Spleen (tissue), 11 donors: ENCODE results near the gene CALML5. TPM values are rescaled to one million over a fixed set of nuclear protein-coding genes. Genes with fewer than 3 reads are reported as not detected.

ENCODE experiments used
- DNase-seq: peaks from one replicate; pipeline ENCODE4 v3.0.0-alpha.2; 2020
- H3K27ac ChIP-seq, 8 donors: fragments of 200-600 bp; sonication (generic) in 7 of 8; 1 replicate in 4 of 8; 2 replicates in 4 of 8; pipeline versions ENCODE4 v1.5.0 to v1.8.0; 2016 to 2021; ENCODE audit warnings: inconsistent platforms in 4 of 8, mild to moderate bottlenecking in 4 of 8, moderate library complexity in 1 of 8
- H3K27me3 ChIP-seq, 7 donors: fragments of 200-600 bp; sonication (generic) in 6 of 7; replicated peaks in 1 of 7; 1 replicate in 4 of 7; 2 replicates in 3 of 7; pipeline versions ENCODE4 v1.5.0 to v1.8.0; 2016 to 2021; ENCODE audit warnings: inconsistent platforms in 3 of 7, mild to moderate bottlenecking in 1 of 7
- H3K36me3 ChIP-seq, 6 donors: fragments of 200-600 bp; sonication (generic) in 5 of 6; 1 replicate in 4 of 6; 2 replicates in 2 of 6; pipeline versions ENCODE4 v1.5.0 to v1.8.0; 2016 to 2021; ENCODE audit warnings: inconsistent platforms in 2 of 6
- H3K4me1 ChIP-seq, 6 donors: fragments of 200-600 bp; sonication (generic) in 5 of 6; 1 replicate in 3 of 6; 2 replicates in 3 of 6; pipeline versions ENCODE4 v1.5.0 to v1.8.0; 2016 to 2021; ENCODE audit warnings: inconsistent platforms in 3 of 6
- H3K4me3 ChIP-seq, 8 donors: fragments of 200-600 bp; sonication (generic) in 7 of 8; 1 replicate in 4 of 8; 2 replicates in 4 of 8; pipeline versions ENCODE4 v1.5.0 to v1.8.0; 2016 to 2021; ENCODE audit warnings: inconsistent platforms in 4 of 8, mild to moderate bottlenecking in 4 of 8, moderate library complexity in 2 of 8
- H3K9me3 ChIP-seq, 8 donors: fragments of 200-600 bp; sonication (generic) in 7 of 8; 1 replicate in 4 of 8; 2 replicates in 4 of 8; pipeline versions ENCODE4 v1.5.0 to v1.8.0; 2016 to 2021; ENCODE audit warnings: inconsistent platforms in 4 of 8
- CTCF ChIP-seq, 11 experiments: fragments of 200-600 bp in 7 of 11; fragments of 450-650 bp in 4 of 11; sonication (generic) in 4 of 11; IDR thresholded peaks in 8 of 11; conservative IDR thresholded peaks in 3 of 11; 1 replicate in 7 of 11; 2 replicates in 4 of 11; pipeline versions ENCODE4 v1.4.0 to v1.8.0; 2016 to 2021; ENCODE audit warnings: antibody characterized with exemption in 11 of 11, inconsistent platforms in 4 of 11, mild to moderate bottlenecking in 1 of 11
- POLR2A ChIP-seq, 3 donors: fragments of 450-650 bp; IDR thresholded peaks; one replicate each; pipeline ENCODE4 v1.5.1; 2017; ENCODE audit warnings: antibody characterized with exemption in 3 of 3, mild to moderate bottlenecking in 1 of 3
- POLR2AphosphoS5 ChIP-seq, 3 donors: sonication (generic); formaldehyde crosslinking; IDR thresholded peaks; one replicate each; pipeline ENCODE4 v1.5.1; 2017; ENCODE audit warnings: antibody characterized with exemption in 3 of 3
- WGBS, 5 donors: extraction: QIAGEN DNeasy Blood & Tissue Kit in 3 of 5; methylation state at CpG; one replicate each; pipeline versions ENCODE4 v1.1.5 to v1.1.7; 2013 to 2018; 5-methylcytosine and 5-hydroxymethylcytosine counted together
- intact Hi-C: fragments of 100-400 bp; cut with DNase I; formaldehyde crosslinking; loops from one replicate; pipeline ENCODE4 v1.15.0; 2023; ENCODE audit warnings: low total_unique reads
- polyA plus RNA-seq, 3 donors: library from polyadenylated mRNA; stranded (reverse); fragments of 200-250 nt; gene quantifications; one replicate each; pipeline ENCODE4 v1.2.1, GENCODE V29; 2013
- total RNA-seq, 7 donors: library from RNA; depleted of rRNA in 3 of 7; stranded (reverse); fragments of >200 nt in 3 of 7; fragmentation: NEBNext Ultra II Directional in 4 of 7; extraction: Animal tissue kit (Norgen Biotek cat#: 25700) in 4 of 7; gene quantifications; one replicate each; pipeline versions ENCODE4 v1.1.0 to v1.2.1, GENCODE V29; 2016 to 2021
- donor health status: healthy with polysubstance abuse.
- donor health status: DM: no; HTN: no; CAD: no; lungs with moderate emphysema.
- donor health status: DM: no; HTN: no; CAD: no.
- donor health status: Bipolar disorder and iron deficiency.
- donor health status: healthy.
- donor health status: DM: no; HTN: no; CAD: no.
- donor health status: DM: yes; HTN: yes; CAD: no.

Gene CALML5
- total and polyA plus RNA-seq, 10 donors, result 0.13 TPM; not detected in 9

DNA sequence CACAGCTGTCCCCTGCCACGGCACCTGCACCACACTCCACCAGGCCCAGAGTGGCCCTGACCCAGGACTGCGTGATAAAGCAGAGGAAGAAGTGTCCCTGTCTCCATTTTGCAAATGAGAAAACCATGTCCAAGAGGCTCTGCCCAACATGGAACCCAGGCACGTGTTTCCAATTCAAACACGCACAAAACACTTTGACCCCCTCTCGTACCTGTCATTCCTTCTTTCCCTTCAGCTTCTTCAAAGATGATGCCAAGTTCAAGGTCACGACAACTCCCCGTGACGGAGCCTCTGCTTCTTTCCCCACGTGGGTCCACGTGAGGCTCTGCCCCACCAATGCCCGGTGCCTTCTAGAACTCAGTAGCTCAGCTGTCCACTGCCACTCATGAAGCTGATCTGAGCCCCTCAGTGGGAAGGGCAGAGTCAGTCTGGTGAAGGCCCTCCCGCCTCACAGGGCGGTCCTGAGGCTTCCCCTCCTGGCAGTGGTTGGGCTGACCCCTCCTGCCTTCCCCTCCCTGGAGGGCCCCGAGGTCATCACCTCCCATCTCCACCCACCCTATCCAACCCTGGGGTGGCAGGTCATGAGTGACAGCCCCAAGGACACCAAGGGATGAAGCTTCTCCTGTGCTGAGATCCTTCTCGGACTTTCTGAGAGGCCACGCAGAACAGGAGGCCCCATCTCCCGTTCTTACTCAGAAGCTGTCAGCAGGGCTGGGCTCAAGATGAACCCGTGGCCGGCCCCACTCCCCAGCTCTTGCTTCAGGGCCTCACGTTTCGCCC is 19.0 kb downstream of the CALML5 start:
- no peaks in the 10 kb centered on the region for H3K9me3 ChIP-seq
- no peak for DNase-seq
- TF ChIP-seq CTCF (IDR thresholded peaks at IDR 0.05 in 8 of 11, conservative IDR thresholded peaks at IDR 0.05 in 3 of 11) (no peak), POLR2A (IDR thresholded peaks at IDR 0.05) (no peak), POLR2AphosphoS5 (IDR thresholded peaks at IDR 0.05) (no peak)
- H3K4me1 ChIP-seq, result no peaks in the 10 kb centered on the region
- 83 to 88% (median 84%) methylated on average over 19 to 21 of the region's 21 CpGs for WGBS, 5 donors
- no peak overlapping the region for H3K27ac ChIP-seq
- intact Hi-C loops, result no loop called here
- no peaks in the 10 kb centered on the region for H3K27me3 ChIP-seq
- no peak overlapping the region for H3K4me3 ChIP-seq
- no peaks in the 10 kb centered on the region for H3K36me3 ChIP-seq

GRCh38 chr10:5479481-5480161 is 19.7 kb downstream of the CALML5 start:
- intact Hi-C loops, result no loop called here
- H3K36me3 ChIP-seq, result no peaks in the 10 kb centered on the region
- TF ChIP-seq POLR2AphosphoS5 (IDR thresholded peaks at IDR 0.05), result no peak
- no peak for TF ChIP-seq CTCF (IDR thresholded peaks at IDR 0.05 in 8 of 11, conservative IDR thresholded peaks at IDR 0.05 in 3 of 11)
- no peak for TF ChIP-seq POLR2A (IDR thresholded peaks at IDR 0.05)
- H3K27me3 ChIP-seq, result no peaks in the 10 kb centered on the region
- H3K27ac ChIP-seq, result no peak overlapping the region
- WGBS, 5 donors, result 32 to 51% (median 41%) methylated on average over 10 to 14 of the region's 14 CpGs
- H3K9me3 ChIP-seq, result no peaks in the 10 kb centered on the region
- no peak overlapping the region for H3K4me3 ChIP-seq
- DNase-seq, result no peak
- H3K4me1 ChIP-seq, result no peaks in the 10 kb centered on the region

GRCh38 chr10:5478694-5479305 is 20.6 kb downstream of the CALML5 start:
- TF ChIP-seq POLR2A (IDR thresholded peaks at IDR 0.05) (no peak), POLR2AphosphoS5 (IDR thresholded peaks at IDR 0.05) (no peak), CTCF (IDR thresholded peaks at IDR 0.05 in 8 of 11, conservative IDR thresholded peaks at IDR 0.05 in 3 of 11) (no peak)
- Histone ChIP-seq H3K36me3 (no peaks in the 10 kb centered on the region), H3K9me3 (no peaks in the 10 kb centered on the region), H3K4me1 (no peaks in the 10 kb centered on the region), H3K4me3 (no peak overlapping the region), H3K27me3 (no peaks in the 10 kb centered on the region), H3K27ac (no peak overlapping the region)
- intact Hi-C loops, result no loop called here
- WGBS, 5 donors, result 90 to 97% (median 92%) methylated on average over 16 to 18 of the region's 18 CpGs
- no peak for DNase-seq
